K562 (cell line): ENCODE data around the gene HNRNPM. TPM values are rescaled to one million over a fixed set of nuclear protein-coding genes. Genes with fewer than 3 reads are reported as not detected.

Experiments used
- ATAC-seq: fragments of 200-7000 bp; cut with Tn5 transposase; 3 replicates; pipeline ENCODE4 v1.9.1; 2020; ENCODE audit warnings: moderate library complexity
- BruUV-seq: library from RNA; stranded (reverse); fragments of 400-500 nt; replicated peaks from 2 replicates; lab custom pipeline; 2021; lab: Mats Ljungman, UMichigan
- CTCF ChIA-PET: fragments of 300-600 bp; formaldehyde crosslinking; extraction: SDS; loops from one replicate; lab custom pipeline; 2021; ENCODE audit warnings: low intra/inter-chr PET ratio; lab: Yijun Ruan, JAX
- POLR2A ChIA-PET: fragments of 300-600, 350-650 bp; sonication (Branson Sonifier 250); formaldehyde crosslinking; extraction: SDS; loops from one replicate; lab custom pipeline; 2021; ENCODE audit warnings: antibody characterized with exemption, inconsistent platforms; lab: Yijun Ruan, JAX
- DNase-seq, 4 experiments: peaks; one replicate each; pipeline versions ENCODE4 v3.0.0 to v3.0.0-alpha.2; 2011 to 2018; ENCODE audit warnings: low spot score in 3 of 4, mixed read lengths in 3 of 4; ENCODE audit errors: extremely low read depth in 1 of 4
- FAIRE-seq: peaks from 2 replicates; lab custom pipeline; 2011; peaks lifted over from hg19 to GRCh38; lab: Jason Lieb, UNC
- H2AFZ ChIP-seq: 2 replicates; pipeline ENCODE4 v1.6.0; 2011; ENCODE audit warnings: low read depth, low read length, control low read depth, inconsistent platforms
- H3K27ac ChIP-seq: fragments of 200-600 bp; 3 replicates; pipeline ENCODE4 v1.8.0; 2011; ENCODE audit warnings: low read depth, mild to moderate bottlenecking, control low read depth, inconsistent platforms, low read length, moderate library complexity, mixed read lengths; ENCODE audit errors: extremely low read depth
- H3K27me3 ChIP-seq, 2 experiments: fragments of 300-600 bp in 1 of 2; 2 replicates in 1 of 2; 3 replicates in 1 of 2; pipeline versions ENCODE4 v1.6.0 to v1.8.0; 2011; ENCODE audit warnings: inconsistent platforms in 2 of 2, low read length in 2 of 2, mild to moderate bottlenecking in 1 of 2, mixed read lengths in 1 of 2, moderate library complexity in 1 of 2; ENCODE audit not compliant: control insufficient read depth in 2 of 2, insufficient read depth in 2 of 2
- H3K36me3 ChIP-seq: fragments of 300-600 bp; 3 replicates; pipeline ENCODE4 v1.8.0; 2011; ENCODE audit warnings: mild to moderate bottlenecking, low read length, inconsistent platforms; ENCODE audit not compliant: control insufficient read depth, insufficient read depth
- H3K4me1 ChIP-seq, 2 experiments: fragments of 200-600 bp in 1 of 2; replicated peaks in 1 of 2; 2 replicates in 1 of 2; 3 replicates in 1 of 2; pipeline versions ENCODE4 v1.5.1 to v1.8.0; 2011; ENCODE audit warnings: inconsistent platforms in 2 of 2, low read length in 2 of 2, mild to moderate bottlenecking in 1 of 2, mixed read lengths in 1 of 2, moderate library complexity in 1 of 2; ENCODE audit not compliant: control insufficient read depth in 2 of 2, insufficient read depth in 2 of 2
- H3K4me2 ChIP-seq: 2 replicates; pipeline ENCODE4 v1.6.1; 2011; ENCODE audit warnings: low read length, control low read depth, inconsistent platforms, mixed read lengths; ENCODE audit not compliant: insufficient read depth
- H3K4me3 ChIP-seq: fragments of 200-600 bp; sonication (generic), shearing (Covaris generic); 2 replicates; pipeline ENCODE4 v1.5.1; 2016; ENCODE audit warnings: control low read depth, inconsistent platforms
- H3K79me2 ChIP-seq: fragments of 200-600 bp; 3 replicates; pipeline ENCODE4 v1.8.0; 2011; ENCODE audit warnings: low read length, inconsistent platforms; ENCODE audit not compliant: control insufficient read depth, insufficient read depth
- H3K9ac ChIP-seq, 2 experiments: 2 replicates each; pipeline versions ENCODE4 v1.6.0 to v1.6.1; 2011; ENCODE audit warnings: low read depth in 2 of 2, low read length in 2 of 2, control low read depth in 1 of 2, inconsistent platforms in 1 of 2, mild to moderate bottlenecking in 1 of 2, mixed read lengths in 1 of 2; ENCODE audit not compliant: insufficient read depth in 1 of 2
- H3K9me1 ChIP-seq: one replicate; pipeline ENCODE4 v1.6.0; 2011; ENCODE audit warnings: inconsistent platforms, mild to moderate bottlenecking, low read length, moderate library complexity; ENCODE audit not compliant: control insufficient read depth, insufficient read depth
- H3K9me3 ChIP-seq: replicated peaks from 2 replicates; pipeline ENCODE4 v1.5.1; 2011; ENCODE audit warnings: low read depth, low read length, inconsistent platforms; ENCODE audit not compliant: control insufficient read depth, insufficient read depth
- H4K20me1 ChIP-seq: replicated peaks from 2 replicates; pipeline ENCODE4 v1.6.1; 2011; ENCODE audit warnings: low read length, inconsistent platforms, mixed read lengths; ENCODE audit not compliant: control insufficient read depth, insufficient read depth
- CSDE1 ChIP-seq, 2 experiments: fragments of 450-650 bp; IDR thresholded peaks; 2 replicates each; pipeline ENCODE4 v1.6.1; 2016; ENCODE audit warnings: mild to moderate bottlenecking in 1 of 2
- EP400 ChIP-seq: fragments of 450-650 bp; IDR thresholded peaks from 2 replicates; pipeline ENCODE4 v1.6.1; 2017; ENCODE audit warnings: antibody characterized with exemption, mild to moderate bottlenecking, moderate library complexity
- MIER1 ChIP-seq: fragments of 450-650 bp; IDR thresholded peaks from 2 replicates; pipeline ENCODE4 v1.6.1; 2016; ENCODE audit warnings: antibody characterized with exemption, mild to moderate bottlenecking, low read depth
- ZNF12 ChIP-seq: sonication (generic); formaldehyde crosslinking; IDR thresholded peaks from 2 replicates; pipeline ENCODE4 v1.4.0; 2020; ENCODE audit warnings: mild to moderate bottlenecking, missing genetic modification reagents
- ZNF408 ChIP-seq: fragments of 250-450 bp; sonication (Bioruptor Pico); IDR thresholded peaks from 2 replicates; pipeline ENCODE4 v1.4.0; 2020; ENCODE audit warnings: low read depth, mild to moderate bottlenecking, moderate library complexity
- ZNF436 ChIP-seq: fragments of 250-450, 450-650 bp; sonication (Bioruptor Pico); formaldehyde crosslinking; IDR thresholded peaks from 2 replicates; pipeline ENCODE4 v1.7.0; 2020; ENCODE audit warnings: mild to moderate bottlenecking
- WGBS: fragments of 100-300 bp; shearing (Covaris generic); methylation state at CpG from one replicate; pipeline ENCODE4 v1.1.6; 2016; ENCODE audit warnings: low coverage, mixed read lengths; ENCODE audit not compliant: insufficient coverage; ENCODE audit errors: missing lambda C conversion rate; 5-methylcytosine and 5-hydroxymethylcytosine counted together
- in situ Hi-C: fragments of 300-500 bp; cut with MboI; formaldehyde crosslinking; loops from 4 replicates; pipeline ENCODE4 v1.15.0; 2018; ENCODE audit warnings: inconsistent platforms, mixed read lengths
- intact Hi-C: fragments of 100-400 bp; cut with micrococcal nuclease; formaldehyde crosslinking; loops from 2 replicates; pipeline ENCODE4 v1.14.2; 2022
- polyA plus RNA-seq, 8 experiments: library from polyadenylated mRNA; depleted of rRNA in 4 of 8; stranded (reverse) in 5 of 8; unstranded in 3 of 8; fragments of >200 nt; fragmentation: Nextera tagmentation in 2 of 8; fragmentation: Illumina TruSeq in 1 of 8; extraction: Ambion mirVana in 2 of 8; extraction: Trizol in 1 of 8; gene quantifications; 2 replicates each; pipeline versions ENCODE4 v1.2.1 to v1.2.3, GENCODE V29; 2011 to 2014; ENCODE audit warnings: inconsistent platforms in 1 of 8, missing spikeins in 1 of 8
- total RNA-seq, 7 experiments: library from RNA; depleted of rRNA in 6 of 7; stranded (reverse); fragments of >200 nt in 6 of 7; fragmentation: Illumina TruSeq in 2 of 7; extraction: Trizol in 2 of 7; gene quantifications; 2 replicates each; pipeline versions ENCODE4 v1.2.1 to v1.2.3, GENCODE V29; 2011 to 2021; ENCODE audit warnings: low replicate concordance in 1 of 7
- TF ChIP-seq, protein P1 (sequence below), 2 experiments: fragments of 450-650 bp in 1 of 2; sonication (generic) in 1 of 2; formaldehyde crosslinking in 1 of 2; IDR thresholded peaks; 2 replicates each; pipeline versions ENCODE4 v1.7.1 to v1.9.0; 2016 to 2022; ENCODE audit warnings: inconsistent platforms in 1 of 2, mild to moderate bottlenecking in 1 of 2, missing genetic modification reagents in 1 of 2
- TF ChIP-seq, protein P2 (sequence below): fragments of 450-650 bp; formaldehyde crosslinking; IDR thresholded peaks from 2 replicates; pipeline ENCODE4 v1.4.0; 2022; ENCODE audit warnings: missing genetic modification characterization
- TF ChIP-seq, protein P3 (sequence below): sonication (generic); formaldehyde crosslinking; IDR thresholded peaks from 2 replicates; pipeline ENCODE4 v1.4.0; 2020; ENCODE audit warnings: mild to moderate bottlenecking, missing genetic modification reagents

The HNRNPM gene
- total and polyA plus RNA-seq, 9 of the 15 experiments (the other 6 are each of a cell fraction or from before 2014, with no cell fraction given) = 11.1 to 340 (median 195) TPM

DNA sequence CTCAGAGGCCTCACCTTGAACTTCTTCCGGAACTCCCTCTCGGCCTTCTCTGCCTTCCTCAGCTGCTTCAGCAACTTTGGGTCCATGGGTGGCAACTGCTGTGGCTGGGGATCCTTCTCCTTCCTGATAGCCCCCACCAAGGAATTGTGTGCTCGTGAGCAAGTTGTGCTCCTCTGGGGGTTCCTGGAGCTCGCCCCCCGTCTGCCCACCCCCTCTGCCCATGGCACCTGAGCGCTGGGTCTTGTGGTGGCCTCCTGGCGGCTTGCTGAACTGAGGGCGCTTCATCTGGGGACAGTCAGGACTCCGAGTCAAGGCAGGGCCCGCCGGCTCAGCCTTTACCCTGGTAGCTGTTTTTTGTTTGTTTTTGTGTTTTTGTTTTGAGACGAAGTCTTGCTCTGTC lies 46.1 kb downstream of the HNRNPM start:
- POLR2A ChIA-PET = interaction anchor here (0.7 to 1.5 kb wide), 3 partner anchors 8 to 60 kb away, joined by 3 to 8 read pairs (median 3); no protein-coding TSS in a partner anchor
- Histone ChIP-seq H3K9me3 (no peaks in the 10 kb centered on the region), H3K27me3 (peaks cover 0 to 6% of the 10 kb centered on the region in 2 experiments; a peak in 1 of 5 replicates), H3K9ac (peak overlapping the region in 1 of 2 experiments; percentile 64; a peak in 2 of 4 replicates), H3K36me3 (peaks cover 32% of the 10 kb centered on the region; the same call in 2 of the 3 replicates), H3K79me2 (no peaks in the 10 kb centered on the region), H3K4me1 (peaks cover 0 to 16% of the 10 kb centered on the region in 2 experiments; a peak in 2 of 5 replicates), H3K9me1 (no peaks in the 10 kb centered on the region), H4K20me1 (0 out of 2 replicates have a peak, but pooled peaks cover 6% of the 10 kb centered on the region), H3K4me2 (no peak overlapping the region), H3K4me3 (no peak overlapping the region), H3K27ac (no peak overlapping the region), H2AFZ (no peak overlapping the region)
- 74% methylated on average over 9 of the region's 12 CpGs for WGBS
- ATAC-seq = no peak
- in situ Hi-C loops = no loop called here
- DNase-seq = no peak
- CTCF ChIA-PET = interaction anchor here (0.6 kb wide), 1 partner anchor 30 kb away, joined by 3 read pairs; no protein-coding TSS in a partner anchor
- BruUV-seq = no TSS peak
- intact Hi-C loops = no loop called here
- no peak for FAIRE-seq
- TF ChIP-seq CSDE1 (IDR thresholded peaks at IDR 0.05) = no peak
- no peak for TF ChIP-seq MIER1
- no peak for TF ChIP-seq ZNF12 (CRISPR knock-in tag)
- TF ChIP-seq ZNF408 (CRISPR knock-in tag) = no peak
- TF ChIP-seq, protein P1, sequence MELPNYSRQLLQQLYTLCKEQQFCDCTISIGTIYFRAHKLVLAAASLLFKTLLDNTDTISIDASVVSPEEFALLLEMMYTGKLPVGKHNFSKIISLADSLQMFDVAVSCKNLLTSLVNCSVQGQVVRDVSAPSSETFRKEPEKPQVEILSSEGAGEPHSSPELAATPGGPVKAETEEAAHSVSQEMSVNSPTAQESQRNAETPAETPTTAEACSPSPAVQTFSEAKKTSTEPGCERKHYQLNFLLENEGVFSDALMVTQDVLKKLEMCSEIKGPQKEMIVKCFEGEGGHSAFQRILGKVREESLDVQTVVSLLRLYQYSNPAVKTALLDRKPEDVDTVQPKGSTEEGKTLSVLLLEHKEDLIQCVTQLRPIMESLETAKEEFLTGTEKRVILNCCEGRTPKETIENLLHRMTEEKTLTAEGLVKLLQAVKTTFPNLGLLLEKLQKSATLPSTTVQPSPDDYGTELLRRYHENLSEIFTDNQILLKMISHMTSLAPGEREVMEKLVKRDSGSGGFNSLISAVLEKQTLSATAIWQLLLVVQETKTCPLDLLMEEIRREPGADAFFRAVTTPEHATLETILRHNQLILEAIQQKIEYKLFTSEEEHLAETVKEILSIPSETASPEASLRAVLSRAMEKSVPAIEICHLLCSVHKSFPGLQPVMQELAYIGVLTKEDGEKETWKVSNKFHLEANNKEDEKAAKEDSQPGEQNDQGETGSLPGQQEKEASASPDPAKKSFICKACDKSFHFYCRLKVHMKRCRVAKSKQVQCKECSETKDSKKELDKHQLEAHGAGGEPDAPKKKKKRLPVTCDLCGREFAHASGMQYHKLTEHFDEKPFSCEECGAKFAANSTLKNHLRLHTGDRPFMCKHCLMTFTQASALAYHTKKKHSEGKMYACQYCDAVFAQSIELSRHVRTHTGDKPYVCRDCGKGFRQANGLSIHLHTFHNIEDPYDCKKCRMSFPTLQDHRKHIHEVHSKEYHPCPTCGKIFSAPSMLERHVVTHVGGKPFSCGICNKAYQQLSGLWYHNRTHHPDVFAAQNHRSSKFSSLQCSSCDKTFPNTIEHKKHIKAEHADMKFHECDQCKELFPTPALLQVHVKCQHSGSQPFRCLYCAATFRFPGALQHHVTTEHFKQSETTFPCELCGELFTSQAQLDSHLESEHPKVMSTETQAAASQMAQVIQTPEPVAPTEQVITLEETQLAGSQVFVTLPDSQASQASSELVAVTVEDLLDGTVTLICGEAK (IDR thresholded peaks at IDR 0.05) = no peak
- TF ChIP-seq, protein P1 (CRISPR knock-in tag; IDR thresholded peaks at IDR 0.05) = no peak
- TF ChIP-seq, protein P2, sequence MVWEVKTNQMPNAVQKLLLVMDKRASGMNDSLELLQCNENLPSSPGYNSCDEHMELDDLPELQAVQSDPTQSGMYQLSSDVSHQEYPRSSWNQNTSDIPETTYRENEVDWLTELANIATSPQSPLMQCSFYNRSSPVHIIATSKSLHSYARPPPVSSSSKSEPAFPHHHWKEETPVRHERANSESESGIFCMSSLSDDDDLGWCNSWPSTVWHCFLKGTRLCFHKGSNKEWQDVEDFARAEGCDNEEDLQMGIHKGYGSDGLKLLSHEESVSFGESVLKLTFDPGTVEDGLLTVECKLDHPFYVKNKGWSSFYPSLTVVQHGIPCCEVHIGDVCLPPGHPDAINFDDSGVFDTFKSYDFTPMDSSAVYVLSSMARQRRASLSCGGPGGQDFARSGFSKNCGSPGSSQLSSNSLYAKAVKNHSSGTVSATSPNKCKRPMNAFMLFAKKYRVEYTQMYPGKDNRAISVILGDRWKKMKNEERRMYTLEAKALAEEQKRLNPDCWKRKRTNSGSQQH = no peak
- TF ChIP-seq, protein P3, sequence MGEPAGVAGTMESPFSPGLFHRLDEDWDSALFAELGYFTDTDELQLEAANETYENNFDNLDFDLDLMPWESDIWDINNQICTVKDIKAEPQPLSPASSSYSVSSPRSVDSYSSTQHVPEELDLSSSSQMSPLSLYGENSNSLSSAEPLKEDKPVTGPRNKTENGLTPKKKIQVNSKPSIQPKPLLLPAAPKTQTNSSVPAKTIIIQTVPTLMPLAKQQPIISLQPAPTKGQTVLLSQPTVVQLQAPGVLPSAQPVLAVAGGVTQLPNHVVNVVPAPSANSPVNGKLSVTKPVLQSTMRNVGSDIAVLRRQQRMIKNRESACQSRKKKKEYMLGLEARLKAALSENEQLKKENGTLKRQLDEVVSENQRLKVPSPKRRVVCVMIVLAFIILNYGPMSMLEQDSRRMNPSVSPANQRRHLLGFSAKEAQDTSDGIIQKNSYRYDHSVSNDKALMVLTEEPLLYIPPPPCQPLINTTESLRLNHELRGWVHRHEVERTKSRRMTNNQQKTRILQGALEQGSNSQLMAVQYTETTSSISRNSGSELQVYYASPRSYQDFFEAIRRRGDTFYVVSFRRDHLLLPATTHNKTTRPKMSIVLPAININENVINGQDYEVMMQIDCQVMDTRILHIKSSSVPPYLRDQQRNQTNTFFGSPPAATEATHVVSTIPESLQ = no peak
- TF ChIP-seq EP400 = no peak
- TF ChIP-seq ZNF436 = no peak
